ENCODE measurements around the gene TDRD1.

TDRD1 gene

DNA sequence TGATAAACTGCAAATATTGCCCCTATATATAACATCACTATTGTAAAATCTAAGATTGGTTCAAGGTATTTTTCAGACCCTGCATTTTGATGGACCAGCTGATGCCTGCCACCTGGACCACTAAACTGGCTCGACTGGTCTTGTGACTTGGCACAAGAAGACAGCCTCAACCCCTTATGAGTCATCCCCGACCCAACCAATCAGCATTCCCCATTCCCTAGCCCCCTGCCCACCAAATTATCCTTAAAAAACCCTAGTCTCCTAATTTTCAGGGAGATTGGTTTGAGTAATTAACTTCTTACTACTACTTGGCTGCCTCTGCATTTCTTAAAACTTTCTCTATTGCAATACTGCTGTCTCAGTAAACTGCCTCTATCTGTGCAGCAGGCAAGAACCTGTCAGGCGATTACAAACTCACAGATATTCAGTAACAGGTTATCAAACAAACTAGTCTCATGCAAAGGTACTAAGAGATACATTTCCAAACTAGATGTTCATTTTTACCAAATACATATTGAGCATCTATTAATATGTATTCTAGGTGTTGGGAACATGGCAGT is 10.6 kb upstream of the TDRD1 start:
- no peaks in the 10 kb centered on the region for H3K27me3 ChIP-seq (ENCODE audit: insufficient read depth, low read length)
- no peak overlapping the region for H2AFZ ChIP-seq (ENCODE audit: insufficient read depth, low read length, poor library complexity)
- no peak overlapping the region for H3K14ac ChIP-seq (ENCODE audit: low read length)
- H2BK120ac ChIP-seq (ENCODE audit: insufficient read depth, low read length, poor library complexity), result no peak overlapping the region
- no peak overlapping the region for H4K8ac ChIP-seq (ENCODE audit: low read depth, low read length)
- DNase-seq, result peak in 1 of 2 donors; percentile 43
- no peak overlapping the region for H3K23ac ChIP-seq (ENCODE audit: low read length)
- H4K12ac ChIP-seq (ENCODE audit: low read depth, low read length), result no peak overlapping the region
- H4K91ac ChIP-seq (ENCODE audit: low read depth, low read length), result no peak overlapping the region
- H2AK5ac ChIP-seq (ENCODE audit: low read length), result no peak overlapping the region
- H3K36me3 ChIP-seq (ENCODE audit: control insufficient read depth in 1 of 2, insufficient read depth in 2 of 2, low read length in 2 of 2), result peaks cover 3 to 7% of the 10 kb centered on the region in 2 experiments
- H3K18ac ChIP-seq (ENCODE audit: low read length), result no peak overlapping the region
- no CpG with 5 or more reads among the region's 3 CpGs for WGBS (ENCODE audit: extremely low coverage, insufficient coverage, insufficient read length)
- no peak overlapping the region for H3K4me2 ChIP-seq (ENCODE audit: low read length)
- H3K4ac ChIP-seq (ENCODE audit: low read depth, low read length), result peak overlapping the region; percentile 57
- H2BK5ac ChIP-seq (ENCODE audit: low read depth, low read length, poor library complexity), result no peak overlapping the region
- H3K79me1 ChIP-seq (ENCODE audit: low read length), result peaks cover 7% of the 10 kb centered on the region
- H3K27ac ChIP-seq (ENCODE audit: low read depth, low read length), result no peak overlapping the region
- no peak overlapping the region for H2BK12ac ChIP-seq (ENCODE audit: low read length)
- H3K4me1 ChIP-seq (ENCODE audit: control insufficient read depth in 1 of 2, insufficient read depth in 2 of 2, low read length in 2 of 2), result peaks cover 6 to 7% of the 10 kb centered on the region in 2 experiments
- H3K79me2 ChIP-seq (ENCODE audit: control insufficient read depth, insufficient read depth, low read length, poor library complexity), result peaks cover 14% of the 10 kb centered on the region
- no peak overlapping the region for H3K4me3 ChIP-seq (ENCODE audit: low read depth, low read length)
- peaks cover 2% of the 10 kb centered on the region for H3K9me3 ChIP-seq (ENCODE audit: insufficient read depth, low read depth, low read length)
- H3K9ac ChIP-seq (ENCODE audit: low read length), result no peak overlapping the region

DNA sequence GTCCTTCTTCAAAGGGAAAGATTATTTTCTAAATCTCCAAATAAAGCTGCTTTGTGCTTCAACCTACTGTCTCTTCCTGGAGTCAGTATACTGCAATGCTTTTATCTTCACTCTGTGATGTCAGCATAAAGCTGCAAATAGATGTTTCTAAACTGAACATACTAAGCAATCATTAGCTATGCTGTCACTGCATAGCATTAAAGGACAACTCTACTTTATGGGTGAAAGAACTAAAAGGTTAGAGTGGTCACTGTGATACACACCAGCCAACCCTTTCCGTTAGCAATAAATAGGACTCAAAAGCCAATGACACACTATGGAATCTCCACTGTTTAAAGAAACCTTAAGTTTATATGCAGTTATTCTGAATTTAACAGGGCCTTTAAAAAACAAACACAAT is 6.9 kb upstream of the TDRD1 start:
- no peak overlapping the region for H4K12ac ChIP-seq (ENCODE audit: low read depth, low read length)
- no peak overlapping the region for H3K9ac ChIP-seq (ENCODE audit: low read length)
- H2AK5ac ChIP-seq (ENCODE audit: low read length), result no peak overlapping the region
- no peak overlapping the region for H2AFZ ChIP-seq (ENCODE audit: insufficient read depth, low read length, poor library complexity)
- peak overlapping the region; percentile 64 for H3K4ac ChIP-seq (ENCODE audit: low read depth, low read length)
- no peak overlapping the region for H4K8ac ChIP-seq (ENCODE audit: low read depth, low read length)
- H3K18ac ChIP-seq (ENCODE audit: low read length), result no peak overlapping the region
- peaks cover 3 to 7% of the 10 kb centered on the region in 2 experiments for H3K36me3 ChIP-seq (ENCODE audit: control insufficient read depth in 1 of 2, insufficient read depth in 2 of 2, low read length in 2 of 2)
- peaks cover 15% of the 10 kb centered on the region for H3K79me2 ChIP-seq (ENCODE audit: control insufficient read depth, insufficient read depth, low read length, poor library complexity)
- H3K27me3 ChIP-seq (ENCODE audit: insufficient read depth, low read length), result no peaks in the 10 kb centered on the region
- no peak overlapping the region for H2BK5ac ChIP-seq (ENCODE audit: low read depth, low read length, poor library complexity)
- H3K14ac ChIP-seq (ENCODE audit: low read length), result no peak overlapping the region
- H3K4me3 ChIP-seq (ENCODE audit: low read depth, low read length), result no peak overlapping the region
- no peak overlapping the region for H2BK120ac ChIP-seq (ENCODE audit: insufficient read depth, low read length, poor library complexity)
- H3K79me1 ChIP-seq (ENCODE audit: low read length), result peaks cover 5% of the 10 kb centered on the region
- H4K91ac ChIP-seq (ENCODE audit: low read depth, low read length), result no peak overlapping the region
- peak in 1 of 2 donors; percentile 68 for DNase-seq
- peaks cover 2% of the 10 kb centered on the region for H3K9me3 ChIP-seq (ENCODE audit: insufficient read depth, low read depth, low read length)
- peak overlapping the region; percentile 53 for H3K4me2 ChIP-seq (ENCODE audit: low read length)
- peaks cover 4% of the 10 kb centered on the region in 2 experiments for H3K4me1 ChIP-seq (ENCODE audit: control insufficient read depth in 1 of 2, insufficient read depth in 2 of 2, low read length in 2 of 2)
- no peak overlapping the region for H3K27ac ChIP-seq (ENCODE audit: low read depth, low read length)
- WGBS (ENCODE audit: extremely low coverage, insufficient coverage, insufficient read length), result no CpG with 5 or more reads among the region's 1 CpG
- no peak overlapping the region for H3K23ac ChIP-seq (ENCODE audit: low read length)
- H2BK12ac ChIP-seq (ENCODE audit: low read length), result no peak overlapping the region

DNA sequence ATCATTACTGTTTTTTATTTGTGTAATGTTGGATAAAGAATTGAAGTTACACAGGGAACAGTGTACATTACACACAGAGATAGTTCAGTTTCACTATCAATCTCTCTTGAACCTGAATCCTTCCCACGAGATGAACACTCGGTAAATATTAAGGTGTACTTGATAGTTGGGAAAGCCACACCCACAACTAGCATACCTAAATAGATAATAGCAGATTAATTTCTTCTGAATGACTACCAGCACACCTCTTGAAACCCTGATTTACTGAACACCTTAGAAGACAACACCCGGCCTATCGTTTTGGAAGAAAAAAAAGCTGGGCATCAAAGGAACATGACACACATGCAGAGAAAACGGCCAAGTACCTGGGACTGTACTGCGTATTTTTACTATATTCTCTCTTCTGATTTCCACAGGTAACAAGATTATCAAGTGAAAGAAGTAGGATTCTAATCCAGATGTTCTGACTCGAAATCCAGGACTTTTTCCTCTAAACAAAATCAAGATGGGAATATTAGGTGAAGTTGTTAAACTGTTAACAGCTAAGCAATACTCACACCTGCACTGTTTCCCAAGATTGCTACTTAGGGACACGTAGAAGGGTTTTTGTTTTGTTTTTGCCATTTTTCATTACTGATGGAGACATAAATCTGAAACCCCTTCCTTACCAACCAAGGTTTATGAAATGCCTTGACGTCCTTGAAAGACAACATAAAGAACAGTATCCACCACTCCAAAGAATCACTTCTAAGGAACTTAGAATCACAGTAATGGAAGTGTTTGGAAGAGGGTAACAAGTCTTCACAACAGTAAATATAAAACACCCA is 6.2 kb upstream of the TDRD1 start:
- Histone ChIP-seq H3K14ac (ENCODE audit: low read length) (no peak overlapping the region), H2AFZ (ENCODE audit: insufficient read depth, low read length, poor library complexity) (no peak overlapping the region)

DNA sequence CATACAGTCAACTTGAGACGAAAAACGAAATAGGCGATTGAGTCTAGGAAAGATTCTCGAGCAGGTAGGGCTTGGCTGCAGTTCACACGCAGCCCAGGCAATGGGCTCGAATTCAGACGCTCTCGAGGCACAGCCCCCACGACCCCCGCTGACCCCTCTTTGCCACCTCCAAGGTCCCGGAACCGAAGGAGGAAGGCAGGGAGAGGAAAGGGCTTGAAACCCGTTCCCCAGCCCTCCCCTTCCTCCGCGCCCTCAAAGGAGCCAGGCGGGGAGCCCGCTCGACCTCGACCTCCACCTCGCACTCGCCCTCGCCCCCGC is 5.6 kb upstream of the TDRD1 start:
- Histone ChIP-seq H3K4me2 (ENCODE audit: low read length) (peak overlapping the region; percentile 65), H2BK120ac (ENCODE audit: insufficient read depth, low read length, poor library complexity) (peak overlapping the region; percentile 93), H3K79me1 (ENCODE audit: low read length) (peaks cover 5% of the 10 kb centered on the region), H3K23ac (ENCODE audit: low read length) (no peak overlapping the region), H2AFZ (ENCODE audit: insufficient read depth, low read length, poor library complexity) (peak overlapping the region; percentile 21), H2BK12ac (ENCODE audit: low read length) (peak overlapping the region; percentile 12), H3K18ac (ENCODE audit: low read length) (peak overlapping the region; percentile 98), H3K14ac (ENCODE audit: low read length) (peak overlapping the region; percentile 93), H3K9me3 (ENCODE audit: insufficient read depth, low read depth, low read length) (no peaks in the 10 kb centered on the region), H3K4me1 (ENCODE audit: control insufficient read depth in 1 of 2, insufficient read depth in 2 of 2, low read length in 2 of 2) (peaks cover 4% of the 10 kb centered on the region in 2 experiments), H3K79me2 (ENCODE audit: control insufficient read depth, insufficient read depth, low read length, poor library complexity) (peaks cover 12% of the 10 kb centered on the region), H4K8ac (ENCODE audit: low read depth, low read length) (peak overlapping the region; percentile 91), H3K36me3 (ENCODE audit: control insufficient read depth in 1 of 2, insufficient read depth in 2 of 2, low read length in 2 of 2) (peaks cover 0 to 5% of the 10 kb centered on the region in 2 experiments), H2BK5ac (ENCODE audit: low read depth, low read length, poor library complexity) (peak overlapping the region; percentile 84), H2AK5ac (ENCODE audit: low read length) (peak overlapping the region; percentile 58), H3K27ac (ENCODE audit: low read depth, low read length) (peak overlapping the region; percentile 84), H3K4ac (ENCODE audit: low read depth, low read length) (peak overlapping the region; percentile 96), H3K4me3 (ENCODE audit: low read depth, low read length) (peak overlapping the region; percentile 94), H4K12ac (ENCODE audit: low read depth, low read length) (peak overlapping the region; percentile 89), H4K91ac (ENCODE audit: low read depth, low read length) (peak overlapping the region; percentile 96), H3K9ac (ENCODE audit: low read length) (peak overlapping the region; percentile 92), H3K27me3 (ENCODE audit: insufficient read depth, low read length) (no peaks in the 10 kb centered on the region)
- peak in 1 of 2 donors; percentile 23 for DNase-seq
- no CpG with 5 or more reads among the region's 23 CpGs for WGBS (ENCODE audit: extremely low coverage, insufficient coverage, insufficient read length)

More for the DNA sequence above, 6.2 kb upstream of the TDRD1 start:
- peaks cover 2% of the 10 kb centered on the region for H3K9me3 ChIP-seq (ENCODE audit: insufficient read depth, low read depth, low read length)
- H3K9ac ChIP-seq (ENCODE audit: low read length), result no peak overlapping the region
- peak overlapping the region; percentile 94 for H3K4me3 ChIP-seq (ENCODE audit: low read depth, low read length)
- H3K79me1 ChIP-seq (ENCODE audit: low read length), result peaks cover 5% of the 10 kb centered on the region
- no peak overlapping the region for H3K4ac ChIP-seq (ENCODE audit: low read depth, low read length)
- no peak overlapping the region for H2AK5ac ChIP-seq (ENCODE audit: low read length)
- H4K91ac ChIP-seq (ENCODE audit: low read depth, low read length), result no peak overlapping the region
- no peak overlapping the region for H3K27ac ChIP-seq (ENCODE audit: low read depth, low read length)
- no peak overlapping the region for H3K18ac ChIP-seq (ENCODE audit: low read length)
- peak overlapping the region; percentile 65 for H3K4me2 ChIP-seq (ENCODE audit: low read length)
- no CpG with 5 or more reads among the region's 9 CpGs for WGBS (ENCODE audit: extremely low coverage, insufficient coverage, insufficient read length)
- peaks cover 15% of the 10 kb centered on the region for H3K79me2 ChIP-seq (ENCODE audit: control insufficient read depth, insufficient read depth, low read length, poor library complexity)
- peaks cover 3 to 7% of the 10 kb centered on the region in 2 experiments for H3K36me3 ChIP-seq (ENCODE audit: control insufficient read depth in 1 of 2, insufficient read depth in 2 of 2, low read length in 2 of 2)
- H4K8ac ChIP-seq (ENCODE audit: low read depth, low read length), result no peak overlapping the region
- no peak overlapping the region for H2BK12ac ChIP-seq (ENCODE audit: low read length)
- H2BK5ac ChIP-seq (ENCODE audit: low read depth, low read length, poor library complexity), result no peak overlapping the region
- H3K23ac ChIP-seq (ENCODE audit: low read length), result no peak overlapping the region
- peak in 1 of 2 donors; percentile 37 for DNase-seq
- no peaks in the 10 kb centered on the region for H3K27me3 ChIP-seq (ENCODE audit: insufficient read depth, low read length)
- peaks cover 4% of the 10 kb centered on the region in 2 experiments for H3K4me1 ChIP-seq (ENCODE audit: control insufficient read depth in 1 of 2, insufficient read depth in 2 of 2, low read length in 2 of 2)
- no peak overlapping the region for H4K12ac ChIP-seq (ENCODE audit: low read depth, low read length)
- H2BK120ac ChIP-seq (ENCODE audit: insufficient read depth, low read length, poor library complexity), result no peak overlapping the region
